Stimulated activated CD4-positive, alpha-beta T cell treated with anti-CD3 and anti-CD28 coated beads, Interleukin-1b, Interleukin-23, amount 100 ng/mL, for 1 hour (primary cell): ENCODE results near the gene LDAH.

Experiments used
- DNase-seq, 2 donors: peaks; one replicate each; pipeline ENCODE4 v3.0.0-alpha.2; 2020; ENCODE audit warnings: low read depth in 2 of 2

Gene LDAH

GRCh38 chr2:20682167-20682920 lies 140.6 kb downstream of the LDAH start:
- DNase-seq: no peak

DNA sequence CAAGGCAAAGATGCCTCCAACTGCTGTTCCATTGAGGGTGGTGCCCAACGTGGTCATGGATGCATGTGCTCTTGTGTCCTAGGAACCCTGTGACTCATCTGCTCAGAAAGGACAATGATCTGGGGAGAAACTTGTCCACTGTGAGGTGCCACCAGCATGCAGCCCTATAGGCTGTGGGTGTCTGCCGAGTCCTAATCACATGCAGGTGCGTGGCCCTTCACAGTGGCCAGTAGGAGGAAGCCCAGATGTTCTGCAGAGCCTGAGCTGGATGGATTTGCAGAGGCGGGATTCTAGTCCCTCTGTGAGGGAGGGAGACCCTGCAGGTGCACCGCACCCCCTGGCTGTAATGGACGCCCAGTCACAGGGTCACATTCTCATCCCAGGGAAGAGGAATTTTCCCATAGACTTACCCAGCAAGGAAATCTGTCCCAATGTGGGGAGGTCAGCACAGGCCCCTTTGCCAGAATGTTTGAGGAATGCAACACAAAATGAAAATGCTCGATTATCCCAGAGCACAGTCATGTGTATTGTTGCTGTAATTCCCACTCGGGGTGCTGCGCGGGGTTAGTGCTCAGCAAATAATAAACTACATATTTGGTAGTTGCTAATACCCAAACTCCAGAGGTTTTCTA lies 142.0 kb downstream of the LDAH start:
- DNase-seq: no peak

DNA sequence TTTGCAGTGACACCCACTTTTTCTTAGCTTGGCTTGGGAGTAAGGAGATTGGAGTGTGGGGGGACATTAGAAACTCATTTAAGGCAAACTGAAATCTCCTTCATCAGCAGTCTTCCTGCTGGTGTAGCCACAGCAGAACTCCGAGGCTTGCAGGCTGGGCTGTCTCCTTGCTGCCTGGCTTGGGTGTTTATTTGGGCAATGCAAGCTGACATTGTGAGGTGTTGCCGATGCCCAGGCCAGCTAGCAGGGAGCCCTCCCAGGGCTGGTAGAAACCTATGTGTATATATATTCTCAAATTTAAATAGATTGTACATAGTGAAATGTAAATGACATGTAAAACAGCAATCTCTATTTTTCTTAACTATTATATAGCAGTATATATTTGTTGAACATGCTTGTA lies 144.1 kb downstream of the LDAH start:
- DNase-seq: no peak

DNA sequence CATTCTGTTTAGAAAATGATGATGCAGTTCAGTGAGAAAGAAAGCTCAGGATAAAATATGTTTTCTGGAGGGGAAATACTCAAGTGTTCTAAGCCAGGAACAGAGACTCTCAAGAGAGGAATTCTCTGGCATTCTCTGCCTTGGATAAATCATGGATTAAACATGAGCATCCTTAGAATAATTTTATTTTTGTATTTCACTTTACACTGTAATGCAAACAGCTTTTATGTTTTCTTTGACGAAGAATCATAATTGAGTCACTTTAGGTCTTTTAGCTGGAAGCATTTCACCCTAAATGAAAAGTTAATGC lies 144.9 kb downstream of the LDAH start:
- DNase-seq: no peak

- no peak for DNase-seq
Measured at GRCh38 chr2:20677301-20678085, 145.4 kb downstream of the LDAH start.

- DNase-seq: no peak
Measured at GRCh38 chr2:20676353-20677215, 146.3 kb downstream of the LDAH start.

- DNase-seq: no peak
Measured at GRCh38 chr2:20675701-20676352, 147.1 kb downstream of the LDAH start.

GRCh38 chr2:20674974-20675679 lies 147.8 kb downstream of the LDAH start:
- DNase-seq: no peak

DNA sequence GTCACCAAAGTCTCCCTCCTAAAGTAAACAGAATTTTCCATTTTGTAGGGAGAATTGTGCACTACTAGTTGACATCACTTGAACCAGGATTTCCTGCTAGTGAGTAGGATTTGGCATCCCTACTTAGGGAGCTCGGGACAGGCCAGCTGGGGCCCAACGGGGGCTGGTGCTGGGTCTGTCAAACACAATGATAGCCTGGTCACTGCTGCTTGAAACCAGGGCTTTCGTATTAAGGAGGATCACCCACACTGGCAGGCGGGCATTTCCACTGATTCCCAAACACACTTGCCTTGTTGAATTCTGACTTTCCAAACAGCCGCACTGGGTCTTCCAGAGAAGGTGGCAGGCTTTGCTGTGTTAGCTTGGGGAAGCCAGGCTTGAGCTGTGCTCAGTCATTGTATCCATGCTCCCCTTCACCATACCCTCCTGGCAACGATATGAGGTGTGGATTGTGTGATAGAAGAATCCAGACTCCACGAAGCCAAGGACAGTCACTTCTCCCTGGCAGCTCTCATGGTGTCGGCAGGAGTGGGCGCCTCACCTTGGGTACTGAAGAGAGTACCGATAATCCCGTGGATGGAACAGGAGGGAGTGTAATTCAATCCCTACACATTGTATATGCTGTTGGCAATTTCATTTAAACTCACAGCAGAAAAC lies 148.5 kb downstream of the LDAH start:
- DNase-seq: no peak

GRCh38 chr2:20673686-20674308 lies 149.1 kb downstream of the LDAH start:
- DNase-seq: no peak

GRCh38 chr2:20672201-20672951 lies 150.5 kb downstream of the LDAH start:
- no peak for DNase-seq

DNA sequence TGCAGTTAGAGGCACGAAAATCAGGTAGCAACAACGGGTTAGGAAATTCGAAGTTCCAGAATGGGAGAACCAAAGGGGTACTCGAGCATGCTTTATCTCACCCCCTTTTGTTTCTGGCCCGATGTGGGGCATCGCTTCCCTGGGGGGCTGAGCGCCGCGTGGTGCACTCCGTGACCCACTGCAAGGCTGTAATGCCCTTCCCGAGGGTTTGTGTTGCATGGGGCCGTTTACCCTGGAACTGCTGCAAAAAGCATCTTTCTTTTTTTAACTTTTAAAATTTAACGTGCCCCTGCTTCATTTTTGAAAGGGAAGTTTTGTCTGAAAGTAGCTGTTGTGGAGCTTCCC lies 151.2 kb downstream of the LDAH start:
- DNase-seq: no peak

GRCh38 chr2:20671036-20671735 lies 151.7 kb downstream of the LDAH start:
- no peak for DNase-seq

DNA sequence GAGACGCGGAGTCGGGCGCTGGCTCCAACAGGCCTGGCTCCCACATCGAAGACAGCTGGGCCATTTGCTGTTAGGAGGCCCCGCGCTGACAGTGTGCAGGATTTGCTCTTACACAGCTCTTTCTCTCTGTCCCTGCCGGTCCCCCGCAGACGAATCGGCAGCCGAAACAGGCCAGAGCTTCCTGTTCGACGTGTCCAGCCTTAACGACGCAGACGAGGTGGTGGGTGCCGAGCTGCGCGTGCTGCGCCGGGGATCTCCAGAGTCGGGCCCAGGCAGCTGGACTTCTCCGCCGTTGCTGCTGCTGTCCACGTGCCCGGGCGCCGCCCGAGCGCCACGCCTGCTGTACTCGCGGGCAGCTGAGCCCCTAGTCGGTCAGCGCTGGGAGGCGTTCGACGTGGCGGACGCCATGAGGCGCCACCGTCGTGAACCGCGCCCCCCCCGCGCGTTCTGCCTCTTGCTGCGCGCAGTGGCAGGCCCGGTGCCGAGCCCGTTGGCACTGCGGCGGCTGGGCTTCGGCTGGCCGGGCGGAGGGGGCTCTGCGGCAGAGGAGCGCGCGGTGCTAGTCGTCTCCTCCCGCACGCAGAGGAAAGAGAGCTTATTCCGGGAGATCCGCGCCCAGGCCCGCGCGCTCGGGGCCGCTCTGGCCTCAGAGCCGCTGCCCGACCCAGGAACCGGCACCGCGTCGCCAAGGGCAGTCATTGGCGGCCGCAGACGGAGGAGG lies 152.4 kb downstream of the LDAH start:
- no peak for DNase-seq

- DNase-seq: no peak
Measured at GRCh38 chr2:20669562-20670314, 153.2 kb downstream of the LDAH start.

DNA sequence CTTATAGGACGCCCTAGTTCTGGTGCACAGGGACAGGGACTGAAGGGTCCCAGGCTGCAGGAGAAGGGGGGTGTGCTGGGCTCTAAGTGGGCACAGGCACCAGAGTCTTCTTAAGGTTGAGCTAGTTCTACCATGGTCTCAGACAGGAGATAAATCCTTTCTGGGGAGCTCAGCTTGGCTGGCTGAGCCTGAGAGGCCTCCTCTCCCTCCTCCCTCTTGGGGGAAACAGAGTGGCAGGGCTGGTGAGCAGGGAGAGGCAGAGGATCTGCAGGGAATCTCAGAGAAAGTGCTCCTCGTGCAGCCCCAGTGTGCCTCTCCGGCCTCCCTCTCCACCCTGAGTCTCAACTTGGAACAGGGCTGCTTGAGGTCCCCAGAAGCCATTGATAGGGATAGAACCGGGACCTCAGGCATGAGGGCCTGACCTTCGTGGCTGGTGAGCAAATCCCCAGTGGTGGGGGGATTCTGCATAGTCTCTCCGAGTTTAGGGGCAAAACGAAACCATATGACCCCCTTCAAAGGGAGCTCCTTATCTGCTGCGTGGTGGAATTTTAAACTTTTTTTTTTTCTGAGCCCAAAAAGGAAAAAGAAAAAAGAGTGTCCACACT lies 153.9 kb downstream of the LDAH start:
- no peak for DNase-seq

GRCh38 chr2:20668451-20668850 lies 154.4 kb downstream of the LDAH start:
- no peak for DNase-seq
